HepG2 (cell line): ENCODE data around the gene INAFM1. TPM values are rescaled to one million over a fixed set of nuclear protein-coding genes. Genes with fewer than 3 reads are reported as not detected.
A peak's percentile ranks its signal among the peaks of the same experiment; 100 is the strongest.

ENCODE experiments used
- CEBPZ ChIP-seq: IDR thresholded peaks from 2 replicates; pipeline ENCODE4 v1.6.1; 2012; ENCODE audit warnings: low read length, improper control_type of control experiment
- DDIT3 ChIP-seq: sonication (generic); formaldehyde crosslinking; IDR thresholded peaks from 2 replicates; pipeline ENCODE4 v1.4.0; 2020; ENCODE audit warnings: mild to moderate bottlenecking, missing genetic modification reagents
- DMAP1 ChIP-seq: IDR thresholded peaks from 2 replicates; pipeline ENCODE4 v1.6.1; 2016
- ETV6 ChIP-seq: sonication (generic); formaldehyde crosslinking; conservative IDR thresholded peaks from 2 replicates; pipeline ENCODE4 v1.4.0; 2020; ENCODE audit warnings: missing genetic modification reagents
- GRHL1 ChIP-seq: sonication (generic); formaldehyde crosslinking; conservative IDR thresholded peaks from 2 replicates; pipeline ENCODE4 v1.8.0; 2022; ENCODE audit warnings: missing genetic modification reagents
- SATB2 ChIP-seq: sonication (generic); formaldehyde crosslinking; IDR thresholded peaks from 2 replicates; pipeline ENCODE4 v1.5.0; 2020; ENCODE audit warnings: missing genetic modification reagents
- SNAPC4 ChIP-seq: sonication (generic); formaldehyde crosslinking; IDR thresholded peaks from 2 replicates; pipeline ENCODE4 v1.4.0; 2020; ENCODE audit warnings: mild to moderate bottlenecking, missing genetic modification reagents
- SNRNP70 ChIP-seq: fragments of 200-400 bp; formaldehyde crosslinking; IDR thresholded peaks from 2 replicates; pipeline ENCODE4 v1.6.1; 2017; ENCODE audit warnings: mild to moderate bottlenecking, low read depth, low read length, moderate library complexity
- TBX3 ChIP-seq: fragments of 450-650 bp; IDR thresholded peaks from 2 replicates; pipeline ENCODE4 v1.6.1; 2017; ENCODE audit warnings: antibody characterized with exemption, mild to moderate bottlenecking, inconsistent platforms, borderline replicate concordance
- THYN1 ChIP-seq: sonication (generic); formaldehyde crosslinking; IDR thresholded peaks from 2 replicates; pipeline ENCODE4 v1.8.1; 2023; ENCODE audit warnings: low read depth, mild to moderate bottlenecking, moderate library complexity, missing genetic modification reagents, borderline replicate concordance
- ZBTB42 ChIP-seq: sonication (generic); formaldehyde crosslinking; IDR thresholded peaks from 2 replicates; pipeline ENCODE4 v1.5.0; 2020; ENCODE audit warnings: mild to moderate bottlenecking, missing genetic modification reagents
- ZNF230 ChIP-seq: sonication (generic); formaldehyde crosslinking; IDR thresholded peaks from 2 replicates; pipeline ENCODE4 v1.4.0; 2020; ENCODE audit warnings: mild to moderate bottlenecking, missing genetic modification reagents
- ZNF326 ChIP-seq: sonication (generic); formaldehyde crosslinking; IDR thresholded peaks from 2 replicates; pipeline ENCODE4 v1.4.0; 2020; ENCODE audit warnings: missing genetic modification reagents, borderline replicate concordance
- ZNF513 ChIP-seq: sonication (generic); formaldehyde crosslinking; conservative IDR thresholded peaks from 2 replicates; pipeline ENCODE4 v1.5.0; 2020; ENCODE audit warnings: missing genetic modification reagents
- ZNF749 ChIP-seq: sonication (generic); formaldehyde crosslinking; IDR thresholded peaks from 2 replicates; pipeline ENCODE4 v1.8.0; 2022; ENCODE audit warnings: mild to moderate bottlenecking, missing genetic modification reagents, moderate library complexity, borderline replicate concordance
- ZNF891 ChIP-seq: sonication (generic); formaldehyde crosslinking; IDR thresholded peaks from 2 replicates; pipeline ENCODE4 v1.5.0; 2020; ENCODE audit warnings: mild to moderate bottlenecking, missing genetic modification reagents
- ZZZ3 ChIP-seq: sonication (generic); formaldehyde crosslinking; IDR thresholded peaks from 2 replicates; pipeline ENCODE4 v1.4.0; 2020; ENCODE audit warnings: missing genetic modification reagents, mild to moderate bottlenecking, borderline replicate concordance
- polyA plus RNA-seq, 8 experiments: library from polyadenylated mRNA; depleted of rRNA in 3 of 8; stranded (reverse) in 7 of 8; unstranded in 1 of 8; fragments of >200 nt; fragmentation: Illumina TruSeq in 4 of 8; extraction: Trizol in 4 of 8; gene quantifications; 2 replicates each; pipeline versions ENCODE4 v1.2.1 to v1.2.3, GENCODE V29; 2011 to 2016; ENCODE audit warnings: low read depth in 4 of 8, missing spikeins in 1 of 8, mixed read lengths in 1 of 8; ENCODE audit not compliant: insufficient read depth in 1 of 8
- total RNA-seq, 5 experiments: library from RNA; depleted of rRNA; stranded (reverse); fragments of >200 nt; fragmentation: Illumina TruSeq; extraction: Trizol; gene quantifications; 2 replicates each; pipeline ENCODE4 v1.2.3, GENCODE V29; 2016; ENCODE audit warnings: low read depth in 1 of 5

The INAFM1 gene
- total and polyA plus RNA-seq, 2 of the 13 experiments (the other 11 are each of a cell fraction or from before 2014, with no cell fraction given), result 0.88 to 1.9 TPM

- TF ChIP-seq SNAPC4 (no peak), DDIT3 (CRISPR knock-in tag) (no peak), ZNF891 (CRISPR knock-in tag) (no peak), ZZZ3 (CRISPR knock-in tag) (no peak), ZNF230 (CRISPR knock-in tag) (0 out of 2 replicates have a peak, but pooled peaks have one; percentile 23), ZNF513 (CRISPR knock-in tag) (no peak), ZNF326 (CRISPR knock-in tag) (no peak; the same call in 1 of the 2 replicates), TBX3 (no peak), ETV6 (CRISPR knock-in tag) (0 out of 2 replicates have a peak, but pooled peaks have one; percentile 21), ZBTB42 (no peak), ZNF749 (CRISPR knock-in tag) (0 out of 2 replicates have a peak, but pooled peaks have one; percentile 1), CEBPZ (no peak), SNRNP70 (no peak), THYN1 (no peak), GRHL1 (CRISPR knock-in tag) (no peak), DMAP1 (CRISPR knock-in tag) (0 out of 2 replicates have a peak, but pooled peaks have one; percentile 27), SATB2 (CRISPR knock-in tag) (no peak)
Measured at GRCh38 chr19:47228168-47228936, 46.3 kb upstream of the INAFM1 start (continued).
